ENCODE results near the gene MTFMT.
"Not testable (repeated sequence)": the region's sequence is repeated elsewhere in the genome, so short reads cannot be mapped to it uniquely, and the experiment has no call there.

Gene MTFMT

GRCh38 chr15:65034719-65035118, 5.3 kb upstream of the MTFMT start:
- no peak for DNase-seq

- no peak for DNase-seq
These were observed 4.3 kb upstream of the MTFMT start for GRCh38 chr15:65033659-65034269.

- DNase-seq = peak; percentile 62
These were observed 3.5 kb upstream of the MTFMT start for GRCh38 chr15:65032801-65033537.

GRCh38 chr15:65029736-65030208, 333 bp upstream of the MTFMT start:
- no peak for DNase-seq

GRCh38 chr15:65028338-65028737, 1.1 kb downstream of the MTFMT start:
- no peak for DNase-seq

GRCh38 chr15:65027593-65027992, 1.8 kb downstream of the MTFMT start:
- DNase-seq = no peak

GRCh38 chr15:65026756-65027155, 2.7 kb downstream of the MTFMT start:
- no peak for DNase-seq

- DNase-seq = no peak
These were observed 8.0 kb downstream of the MTFMT start for GRCh38 chr15:65021488-65021887.

GRCh38 chr15:65020419-65020818, 9.0 kb downstream of the MTFMT start:
- DNase-seq = no peak

GRCh38 chr15:65011198-65011597, 18.2 kb downstream of the MTFMT start:
- not testable (repeated sequence) for DNase-seq

GRCh38 chr15:65008983-65009382, 20.5 kb downstream of the MTFMT start:
- no peak for DNase-seq

GRCh38 chr15:65006876-65007275, 22.6 kb downstream of the MTFMT start:
- no peak for DNase-seq

- DNase-seq = no peak
These were observed 24.4 kb downstream of the MTFMT start for GRCh38 chr15:65004993-65005392.

- DNase-seq = no peak
These were observed 31.6 kb downstream of the MTFMT start for GRCh38 chr15:64997745-64998375.

GRCh38 chr15:64997066-64997465, 32.4 kb downstream of the MTFMT start:
- DNase-seq = no peak

GRCh38 chr15:64993290-64993689, 36.1 kb downstream of the MTFMT start:
- no peak for DNase-seq

GRCh38 chr15:64991536-64992135, 37.8 kb downstream of the MTFMT start:
- no peak for DNase-seq

GRCh38 chr15:64990168-64990470, 39.3 kb downstream of the MTFMT start:
- no peak for DNase-seq

GRCh38 chr15:64989416-64990167, 39.8 kb downstream of the MTFMT start, which contains the start of gene SPG21:
TSS of gene SPG21 (minus strand) at chr15:64989914. CDS start at chr15:64983569, 6,345 bp downstream.
- DNase-seq = peak; percentile 94

GRCh38 chr15:64987136-64987535, 42.3 kb downstream of the MTFMT start:
- no peak for DNase-seq

GRCh38 chr15:64985366-64986033, 43.9 kb downstream of the MTFMT start:
- no peak for DNase-seq

GRCh38 chr15:64982472-64982871, 47.0 kb downstream of the MTFMT start:
- no peak for DNase-seq
